Fibroblast of lung (primary cell): ENCODE data around the gene VRK2. TPM values are rescaled to one million over a fixed set of nuclear protein-coding genes. Genes with fewer than 3 reads are reported as not detected.

Experiments used
- DNase-seq, 2 donors: peaks; one replicate each; pipeline versions ENCODE4 v3.0.0 to v3.0.0-alpha.2; 2010; ENCODE audit warnings: low read depth in 2 of 2
- H2AFZ ChIP-seq: 2 replicates; pipeline ENCODE4 v1.5.1; 2012; ENCODE audit warnings: low read length, control low read depth, inconsistent platforms
- H3K27ac ChIP-seq: 2 replicates; pipeline ENCODE4 v1.5.1; 2011; ENCODE audit warnings: low read length, control low read depth; ENCODE audit not compliant: insufficient read depth
- H3K27me3 ChIP-seq: 2 replicates; pipeline ENCODE4 v1.5.1; 2011; ENCODE audit warnings: mild to moderate bottlenecking, low read length; ENCODE audit not compliant: control insufficient read depth, insufficient read depth
- H3K36me3 ChIP-seq: 2 replicates; pipeline ENCODE4 v1.5.1; 2011; ENCODE audit warnings: low read length; ENCODE audit not compliant: control insufficient read depth, insufficient read depth
- H3K4me1 ChIP-seq: 2 replicates; pipeline ENCODE4 v1.5.1; 2011; ENCODE audit warnings: low read length; ENCODE audit not compliant: control insufficient read depth, insufficient read depth; ENCODE audit errors: extremely low read depth
- H3K4me2 ChIP-seq: 2 replicates; pipeline ENCODE4 v1.5.1; 2011; ENCODE audit warnings: low read length, control low read depth; ENCODE audit not compliant: insufficient read depth; ENCODE audit errors: extremely low read depth
- H3K4me3 ChIP-seq, 4 experiments: fragments of 200-600 bp in 1 of 4; sonication (generic) in 1 of 4; replicated peaks in 1 of 4; 2 replicates each; pipeline ENCODE4 v1.5.1; 2011 to 2016; ENCODE audit warnings: low read length in 4 of 4, low read depth in 3 of 4, mild to moderate bottlenecking in 3 of 4, control low read depth in 2 of 4, inconsistent platforms in 1 of 4, mixed read lengths in 1 of 4; ENCODE audit not compliant: insufficient read depth in 1 of 4; ENCODE audit errors: control extremely low read depth in 1 of 4
- H3K79me2 ChIP-seq: 2 replicates; pipeline ENCODE4 v1.5.1; 2012; ENCODE audit warnings: mild to moderate bottlenecking, low read length, inconsistent platforms; ENCODE audit not compliant: control insufficient read depth, insufficient read depth
- H3K9ac ChIP-seq: 2 replicates; pipeline ENCODE4 v1.5.1; 2011; ENCODE audit warnings: mild to moderate bottlenecking, low read length, control low read depth; ENCODE audit not compliant: insufficient read depth
- H3K9me3 ChIP-seq: 2 replicates; pipeline ENCODE4 v1.5.1; 2012; ENCODE audit warnings: low read depth, low read length; ENCODE audit not compliant: control insufficient read depth, insufficient read depth
- H4K20me1 ChIP-seq: 2 replicates; pipeline ENCODE4 v1.5.1; 2011; ENCODE audit warnings: low read length; ENCODE audit not compliant: control insufficient read depth, insufficient read depth; ENCODE audit errors: extremely low read depth
- EZH2 ChIP-seq: IDR thresholded peaks from 2 replicates; pipeline ENCODE4 v1.5.1; 2012; ENCODE audit warnings: low read length, control low read depth, mild to moderate bottlenecking; ENCODE audit errors: missing control alignments
- polyA plus RNA-seq, 2 donors: library from polyadenylated mRNA; depleted of rRNA in 1 of 2; stranded (reverse) in 1 of 2; unstranded in 1 of 2; fragments of >200 nt; gene quantifications; 2 replicates each; pipeline ENCODE4 v1.2.1, GENCODE V29; 2011 to 2012; ENCODE audit warnings: missing spikeins in 1 of 2
- total RNA-seq: library from RNA; depleted of rRNA; stranded (reverse); fragments of >200 nt; gene quantifications from 2 replicates; pipeline ENCODE4 v1.2.1, GENCODE V29; 2014
- TF ChIP-seq, protein P1 (sequence below), 2 donors: IDR thresholded peaks in 1 of 2; conservative IDR thresholded peaks in 1 of 2; 1 replicate in 1 of 2; 2 replicates in 1 of 2; pipeline ENCODE4 v1.5.1; 2011 to 2012; ENCODE audit warnings: low read length in 2 of 2, control low read depth in 1 of 2, inconsistent platforms in 1 of 2, low read depth in 1 of 2, mild to moderate bottlenecking in 1 of 2

VRK2 gene
- total and polyA plus RNA-seq, 2 donors (not counting 1 experiment from before 2014, with no cell fraction given): 23.8 to 24.3 TPM

- peaks cover 4% of the 10 kb centered on the region for H3K4me1 ChIP-seq
- H4K20me1 ChIP-seq: no peaks in the 10 kb centered on the region
- peak overlapping the region; percentile 34 for H2AFZ ChIP-seq
- H3K36me3 ChIP-seq: no peaks in the 10 kb centered on the region
- no peak overlapping the region for H3K9ac ChIP-seq
- DNase-seq: peak; percentile 34 to 76
- no peak overlapping the region for H3K27ac ChIP-seq
- H3K4me2 ChIP-seq: peak overlapping the region; percentile 69
- H3K9me3 ChIP-seq: no peaks in the 10 kb centered on the region
- no peak for TF ChIP-seq EZH2
- TF ChIP-seq, protein P1, sequence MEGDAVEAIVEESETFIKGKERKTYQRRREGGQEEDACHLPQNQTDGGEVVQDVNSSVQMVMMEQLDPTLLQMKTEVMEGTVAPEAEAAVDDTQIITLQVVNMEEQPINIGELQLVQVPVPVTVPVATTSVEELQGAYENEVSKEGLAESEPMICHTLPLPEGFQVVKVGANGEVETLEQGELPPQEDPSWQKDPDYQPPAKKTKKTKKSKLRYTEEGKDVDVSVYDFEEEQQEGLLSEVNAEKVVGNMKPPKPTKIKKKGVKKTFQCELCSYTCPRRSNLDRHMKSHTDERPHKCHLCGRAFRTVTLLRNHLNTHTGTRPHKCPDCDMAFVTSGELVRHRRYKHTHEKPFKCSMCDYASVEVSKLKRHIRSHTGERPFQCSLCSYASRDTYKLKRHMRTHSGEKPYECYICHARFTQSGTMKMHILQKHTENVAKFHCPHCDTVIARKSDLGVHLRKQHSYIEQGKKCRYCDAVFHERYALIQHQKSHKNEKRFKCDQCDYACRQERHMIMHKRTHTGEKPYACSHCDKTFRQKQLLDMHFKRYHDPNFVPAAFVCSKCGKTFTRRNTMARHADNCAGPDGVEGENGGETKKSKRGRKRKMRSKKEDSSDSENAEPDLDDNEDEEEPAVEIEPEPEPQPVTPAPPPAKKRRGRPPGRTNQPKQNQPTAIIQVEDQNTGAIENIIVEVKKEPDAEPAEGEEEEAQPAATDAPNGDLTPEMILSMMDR (conservative IDR thresholded peaks at IDR 0.05 in 1 of 2, IDR thresholded peaks at IDR 0.05 in 1 of 2; ENCODE audit: low read depth in 1 of 2, low read length in 2 of 2): no peak
- H3K79me2 ChIP-seq: no peaks in the 10 kb centered on the region
- peak overlapping the region in 2 of 4 experiments; percentile 5 to 9 for H3K4me3 ChIP-seq
- no peaks in the 10 kb centered on the region for H3K27me3 ChIP-seq
Measured at GRCh38 chr2:58039170-58039611, 7.4 kb upstream of the VRK2 start.

DNA sequence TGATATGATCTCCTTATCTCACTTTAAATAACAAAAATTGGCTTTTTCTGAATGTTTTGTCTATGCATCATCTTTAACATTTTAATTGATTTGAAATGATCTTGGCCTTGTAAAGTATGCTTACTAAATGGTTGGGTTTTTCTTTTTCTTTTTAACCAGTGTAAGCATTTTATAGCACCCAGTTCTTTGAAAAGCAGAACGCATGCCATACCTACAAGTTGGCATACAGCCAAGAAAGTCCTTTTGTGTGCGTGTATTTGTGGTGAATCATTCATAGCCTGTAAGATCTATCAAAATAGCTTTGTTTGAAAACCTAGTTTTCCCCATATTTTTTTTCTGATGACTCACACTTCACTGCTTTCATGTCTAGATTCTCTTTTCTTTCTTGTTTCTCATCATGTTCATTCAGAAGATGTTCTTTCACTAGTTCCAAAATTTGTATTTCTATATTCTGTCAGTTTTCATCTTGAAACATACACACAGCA, 4.1 kb upstream of the VRK2 start:
- TF ChIP-seq, protein P1 (conservative IDR thresholded peaks at IDR 0.05 in 1 of 2, IDR thresholded peaks at IDR 0.05 in 1 of 2; ENCODE audit: low read depth in 1 of 2, low read length in 2 of 2): no peak
- no peak for TF ChIP-seq EZH2
- no peak overlapping the region for H3K27ac ChIP-seq
- H3K79me2 ChIP-seq: peaks cover 6% of the 10 kb centered on the region
- H2AFZ ChIP-seq: no peak overlapping the region
- no peaks in the 10 kb centered on the region for H3K9me3 ChIP-seq
- DNase-seq: peak; percentile 76 to 95
- peaks cover 10% of the 10 kb centered on the region for H3K4me1 ChIP-seq
- H3K36me3 ChIP-seq: no peaks in the 10 kb centered on the region
- no peaks in the 10 kb centered on the region for H4K20me1 ChIP-seq
- no peaks in the 10 kb centered on the region for H3K27me3 ChIP-seq
- no peak overlapping the region for H3K9ac ChIP-seq
- H3K4me2 ChIP-seq: peak overlapping the region; percentile 37
- no peak overlapping the region for H3K4me3 ChIP-seq

GRCh38 chr2:58044145-58044544, 2.5 kb upstream of the VRK2 start:
- Histone ChIP-seq H3K36me3 (no peaks in the 10 kb centered on the region), H3K4me3 (no peak overlapping the region), H3K4me2 (no peak overlapping the region), H3K27me3 (no peaks in the 10 kb centered on the region), H3K9ac (no peak overlapping the region), H3K9me3 (no peaks in the 10 kb centered on the region), H4K20me1 (no peaks in the 10 kb centered on the region), H2AFZ (no peak overlapping the region), H3K27ac (no peak overlapping the region), H3K4me1 (peaks cover 8% of the 10 kb centered on the region), H3K79me2 (peaks cover 13% of the 10 kb centered on the region)
- TF ChIP-seq EZH2: no peak
- DNase-seq: no peak
